Mesenchymal stem cell (in vitro differentiated cells and primary cell): ENCODE results near the gene PDHB.

Source experiments
- DNase-seq: peaks from one replicate; pipeline ENCODE4 v3.0.0-alpha.2; 2013
- H2AFZ ChIP-seq: one replicate; pipeline ENCODE4 v1.6.1; 2013; ENCODE audit warnings: low read depth, mild to moderate bottlenecking, control low read depth, inconsistent platforms, low read length, moderate library complexity
- H2AK5ac ChIP-seq: 2 replicates; pipeline ENCODE4 v1.6.1; 2013; ENCODE audit warnings: low read length, moderate library complexity, mild to moderate bottlenecking, inconsistent platforms; ENCODE audit not compliant: severe bottlenecking
- H2BK120ac ChIP-seq: one replicate; pipeline ENCODE4 v1.6.1; 2013; ENCODE audit warnings: low read depth, mild to moderate bottlenecking, inconsistent platforms, low read length, moderate library complexity
- H2BK12ac ChIP-seq, 2 experiments: one replicate each; pipeline ENCODE4 v1.6.1; 2013; ENCODE audit warnings: inconsistent platforms in 2 of 2, low read length in 2 of 2, mild to moderate bottlenecking in 2 of 2, moderate library complexity in 2 of 2, control low read depth in 1 of 2
- H2BK15ac ChIP-seq: one replicate; pipeline ENCODE4 v1.6.1; 2013; ENCODE audit warnings: mild to moderate bottlenecking, low read depth, inconsistent platforms; ENCODE audit not compliant: poor library complexity, severe bottlenecking
- H2BK5ac ChIP-seq: 2 replicates; pipeline ENCODE4 v1.6.1; 2013; ENCODE audit warnings: low read depth, mild to moderate bottlenecking, low read length, control low read depth, inconsistent platforms; ENCODE audit not compliant: poor library complexity, severe bottlenecking
- H3K14ac ChIP-seq, 2 experiments: one replicate each; pipeline ENCODE4 v1.6.1; 2013; ENCODE audit warnings: inconsistent platforms in 2 of 2, low read length in 2 of 2, control low read depth in 1 of 2, mild to moderate bottlenecking in 1 of 2, moderate library complexity in 1 of 2
- H3K18ac ChIP-seq, 2 experiments: one replicate each; pipeline ENCODE4 v1.6.1; 2013; ENCODE audit warnings: inconsistent platforms in 2 of 2, low read length in 2 of 2, control low read depth in 1 of 2, low read depth in 1 of 2, mild to moderate bottlenecking in 1 of 2
- H3K23ac ChIP-seq, 2 experiments: one replicate each; pipeline ENCODE4 v1.6.1; 2013; ENCODE audit warnings: inconsistent platforms in 2 of 2, low read length in 2 of 2, mild to moderate bottlenecking in 2 of 2, moderate library complexity in 2 of 2, control low read depth in 1 of 2
- H3K27ac ChIP-seq: 2 replicates; pipeline ENCODE4 v1.5.1; 2013; ENCODE audit warnings: mild to moderate bottlenecking, moderate library complexity, low read length, control low read depth, inconsistent platforms; ENCODE audit not compliant: poor library complexity, severe bottlenecking
- H3K27me3 ChIP-seq, 2 experiments: 2 replicates each; pipeline versions ENCODE4 v1.6.1 to v1.7.0; 2013; ENCODE audit warnings: low read length in 2 of 2, mild to moderate bottlenecking in 2 of 2, moderate library complexity in 2 of 2, control low read depth in 1 of 2, inconsistent platforms in 1 of 2; ENCODE audit not compliant: control insufficient read depth in 1 of 2, insufficient read depth in 1 of 2
- H3K36me3 ChIP-seq, 2 experiments: 2 replicates each; pipeline versions ENCODE4 v1.6.1 to v1.7.0; 2013; ENCODE audit warnings: low read length in 2 of 2, control low read depth in 1 of 2, inconsistent platforms in 1 of 2, low read depth in 1 of 2, mild to moderate bottlenecking in 1 of 2; ENCODE audit not compliant: insufficient read depth in 2 of 2, control insufficient read depth in 1 of 2
- H3K4ac ChIP-seq, 2 experiments: one replicate each; pipeline ENCODE4 v1.6.1; 2013; ENCODE audit warnings: inconsistent platforms in 2 of 2, low read length in 2 of 2, mild to moderate bottlenecking in 2 of 2, moderate library complexity in 2 of 2, control low read depth in 1 of 2, low read depth in 1 of 2
- H3K4me1 ChIP-seq: 2 replicates; pipeline ENCODE4 v1.6.1; 2013; ENCODE audit warnings: low read depth, low read length, control low read depth; ENCODE audit not compliant: control insufficient read depth, insufficient read depth
- H3K4me2 ChIP-seq: 2 replicates; pipeline ENCODE4 v1.6.1; 2013; ENCODE audit warnings: low read length, mild to moderate bottlenecking, inconsistent platforms; ENCODE audit not compliant: poor library complexity, severe bottlenecking
- H3K4me3 ChIP-seq, 2 experiments: 2 replicates each; pipeline versions ENCODE4 v1.5.1 to v1.7.0; 2013; ENCODE audit warnings: low read length in 2 of 2, mild to moderate bottlenecking in 2 of 2, control low read depth in 1 of 2, low read depth in 1 of 2; ENCODE audit not compliant: insufficient read depth in 1 of 2
- H3K79me1 ChIP-seq: replicated peaks from 2 replicates; pipeline ENCODE4 v1.6.1; 2013; ENCODE audit warnings: mild to moderate bottlenecking, control low read depth, low read length, inconsistent platforms; ENCODE audit not compliant: poor library complexity, severe bottlenecking
- H3K9ac ChIP-seq: 2 replicates; pipeline ENCODE4 v1.7.0; 2013; ENCODE audit warnings: mild to moderate bottlenecking, low read length, moderate library complexity
- H3K9me3 ChIP-seq: 2 replicates; pipeline ENCODE4 v1.7.0; 2013; ENCODE audit warnings: mild to moderate bottlenecking, low read length; ENCODE audit not compliant: control insufficient read depth
- H4K8ac ChIP-seq: one replicate; pipeline ENCODE4 v1.6.1; 2013; ENCODE audit warnings: inconsistent platforms, mild to moderate bottlenecking, low read length, moderate library complexity
- H4K91ac ChIP-seq: one replicate; pipeline ENCODE4 v1.6.1; 2013; ENCODE audit warnings: mild to moderate bottlenecking, low read length, inconsistent platforms
- WGBS: methylation state at CpG from one replicate; pipeline ENCODE4 v1.1.7; 2013; ENCODE audit warnings: mixed read lengths; 5-methylcytosine and 5-hydroxymethylcytosine counted together

PDHB gene

GRCh38 chr3:58434990-58435389 lies 1.4 kb upstream of the PDHB start:
- Histone ChIP-seq H2AK5ac (no peak overlapping the region), H4K8ac (peak overlapping the region; percentile 64), H2BK120ac (peak overlapping the region; percentile 49), H3K79me1 (peaks cover 4% of the 10 kb centered on the region), H3K4me2 (no peak overlapping the region), H3K4ac (peak overlapping the region in 1 of 2 experiments; percentile 64), H3K36me3 (peaks cover 10 to 22% of the 10 kb centered on the region in 2 experiments), H3K27me3 (no peaks in the 10 kb centered on the region), H2BK12ac (no peak overlapping the region), H2AFZ (peak overlapping the region; percentile 51), H4K91ac (no peak overlapping the region), H3K4me1 (peaks cover 16% of the 10 kb centered on the region), H3K27ac (peak overlapping the region; percentile 79), H3K9me3 (no peaks in the 10 kb centered on the region), H3K9ac (peak overlapping the region; percentile 23), H2BK15ac (no peak overlapping the region), H3K14ac (no peak overlapping the region), H3K18ac (peak overlapping the region; percentile 33 to 66), H3K23ac (no peak overlapping the region), H3K4me3 (no peak overlapping the region), H2BK5ac (peak overlapping the region; percentile 39)
- WGBS: 31% methylated on average over 1 of the region's 1 CpG
- DNase-seq: peak; percentile 46

- peak overlapping the region in 1 of 2 experiments; percentile 28 for H3K18ac ChIP-seq
- H3K27me3 ChIP-seq: no peaks in the 10 kb centered on the region
- WGBS: 57% methylated on average over 11 of the region's 11 CpGs
- peaks cover 16% of the 10 kb centered on the region for H3K4me1 ChIP-seq
- no peak overlapping the region for H4K91ac ChIP-seq
- H3K4ac ChIP-seq: no peak overlapping the region
- H3K79me1 ChIP-seq: peaks cover 4% of the 10 kb centered on the region
- H3K14ac ChIP-seq: no peak overlapping the region
- peak overlapping the region; percentile 8 for H3K9ac ChIP-seq
- no peaks in the 10 kb centered on the region for H3K9me3 ChIP-seq
- no peak overlapping the region for H3K4me2 ChIP-seq
- H3K23ac ChIP-seq: no peak overlapping the region
- H4K8ac ChIP-seq: no peak overlapping the region
- H3K27ac ChIP-seq: peak overlapping the region; percentile 23
- DNase-seq: peak; percentile 21
- H3K36me3 ChIP-seq: peaks cover 10 to 27% of the 10 kb centered on the region in 2 experiments
- H2BK15ac ChIP-seq: peak overlapping the region; percentile 49
- no peak overlapping the region for H2AFZ ChIP-seq
- H2BK5ac ChIP-seq: peak overlapping the region; percentile 39
- no peak overlapping the region for H2BK120ac ChIP-seq
- H3K4me3 ChIP-seq: peak overlapping the region in 1 of 2 experiments; percentile 98
- H2AK5ac ChIP-seq: peak overlapping the region; percentile 91
- H2BK12ac ChIP-seq: peak overlapping the region; percentile 32 to 64
Measured at GRCh38 chr3:58434511-58434910, 879 bp upstream of the PDHB start.

DNA sequence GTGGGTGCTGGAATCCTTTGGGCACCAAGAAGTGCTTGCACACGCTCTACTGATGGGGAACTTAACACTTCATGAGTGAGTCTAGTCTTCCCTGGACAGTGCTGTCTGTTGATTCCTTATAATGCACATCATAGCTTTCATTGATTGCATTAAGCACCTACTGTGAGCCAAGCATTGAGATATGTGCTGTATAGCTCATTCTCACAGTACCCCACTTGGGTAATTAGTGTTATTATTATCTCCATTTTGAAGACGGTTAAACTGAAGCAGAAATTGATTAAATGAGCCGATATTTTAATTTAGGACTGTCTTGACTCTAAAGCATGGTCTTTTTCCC lies 504 bp upstream of the PDHB start:
- H3K23ac ChIP-seq: no peak overlapping the region

DNA sequence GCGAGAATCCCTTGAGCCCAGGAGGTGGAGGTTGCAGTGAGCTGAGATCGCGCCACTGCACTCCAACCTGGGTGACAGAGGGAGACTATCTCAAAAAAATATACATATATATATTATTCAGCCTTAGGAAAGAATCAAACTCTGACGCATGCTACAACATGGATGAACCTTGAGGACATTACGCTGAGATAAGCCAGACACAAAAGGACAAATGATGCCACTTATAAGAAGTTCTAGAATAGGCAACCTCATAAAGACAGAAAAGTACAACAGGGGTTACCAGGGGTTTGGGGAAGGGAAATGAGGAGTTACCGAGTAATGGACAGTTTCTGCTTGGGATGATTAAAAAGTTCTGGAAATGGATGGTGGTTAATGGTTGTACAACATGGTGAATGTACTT lies 727 bp downstream of the PDHB start:
- H3K14ac ChIP-seq: no peak overlapping the region
- peak overlapping the region; percentile 92 for H3K9ac ChIP-seq
- peaks cover 19 to 43% of the 10 kb centered on the region in 2 experiments for H3K36me3 ChIP-seq
- peak overlapping the region in 1 of 2 experiments; percentile 61 for H3K4ac ChIP-seq
- no peak overlapping the region for H2BK120ac ChIP-seq
- H3K18ac ChIP-seq: peak overlapping the region in 1 of 2 experiments; percentile 98
- H2AK5ac ChIP-seq: no peak overlapping the region
- no peak overlapping the region for H2BK5ac ChIP-seq
- H2BK12ac ChIP-seq: no peak overlapping the region
- no peak overlapping the region for H4K91ac ChIP-seq
- H3K23ac ChIP-seq: no peak overlapping the region
- no peak overlapping the region for H4K8ac ChIP-seq
- no peak for DNase-seq
- WGBS: 75% methylated on average over 4 of the region's 6 CpGs
- peak overlapping the region; percentile 76 for H3K27ac ChIP-seq
- H3K4me1 ChIP-seq: peaks cover 17% of the 10 kb centered on the region
- peak overlapping the region in 1 of 2 experiments; percentile 98 for H3K4me3 ChIP-seq
- no peak overlapping the region for H2BK15ac ChIP-seq
- no peaks in the 10 kb centered on the region for H3K9me3 ChIP-seq
- peaks cover 8% of the 10 kb centered on the region for H3K79me1 ChIP-seq
- H3K4me2 ChIP-seq: peak overlapping the region; percentile 74
- H3K27me3 ChIP-seq: no peaks in the 10 kb centered on the region
- H2AFZ ChIP-seq: no peak overlapping the region

More for the DNA sequence above, 504 bp upstream of the PDHB start:
- H2BK15ac ChIP-seq: no peak overlapping the region
- H2BK12ac ChIP-seq: peak overlapping the region in 1 of 2 experiments; percentile 4
- peak overlapping the region; percentile 16 for H3K4me2 ChIP-seq
- 91% methylated on average over 2 of the region's 3 CpGs for WGBS
- H3K4me3 ChIP-seq: peak overlapping the region in 1 of 2 experiments; percentile 98
- no peak overlapping the region for H2BK5ac ChIP-seq
- H4K91ac ChIP-seq: no peak overlapping the region
- peak overlapping the region; percentile 72 for H4K8ac ChIP-seq
- peak overlapping the region; percentile 47 for H3K9ac ChIP-seq
- H2AFZ ChIP-seq: peak overlapping the region; percentile 1
- peaks cover 12 to 31% of the 10 kb centered on the region in 2 experiments for H3K36me3 ChIP-seq
- H3K9me3 ChIP-seq: no peaks in the 10 kb centered on the region
- no peaks in the 10 kb centered on the region for H3K27me3 ChIP-seq
- peak overlapping the region; percentile 23 for H3K27ac ChIP-seq
- H3K14ac ChIP-seq: no peak overlapping the region
- peak overlapping the region in 1 of 2 experiments; percentile 43 for H3K18ac ChIP-seq
- peaks cover 6% of the 10 kb centered on the region for H3K79me1 ChIP-seq
- no peak overlapping the region for H3K4ac ChIP-seq
- peak overlapping the region; percentile 91 for H2AK5ac ChIP-seq
- peaks cover 16% of the 10 kb centered on the region for H3K4me1 ChIP-seq
- DNase-seq: peak; percentile 17
- H2BK120ac ChIP-seq: no peak overlapping the region
